Astrocyte of the spinal cord (primary cell): ENCODE results near the gene TSNAX.

Source experiments
- DNase-seq: peaks from one replicate; pipeline ENCODE4 v3.0.0; 2011; ENCODE audit warnings: low read depth, low spot score
- H3K4me3 ChIP-seq: 2 replicates; pipeline ENCODE4 v1.5.1; 2011; ENCODE audit warnings: low read depth, mild to moderate bottlenecking, low read length, moderate library complexity
- CTCF ChIP-seq: IDR thresholded peaks from 2 replicates; pipeline ENCODE4 v1.5.1; 2012; ENCODE audit warnings: low read depth, mild to moderate bottlenecking, low read length, inconsistent platforms
- in situ Hi-C: cut with HindIII; loops from 2 replicates; pipeline ENCODE4 v1.10.0; 2017; ENCODE audit warnings: low sequenced_read_pairs

TSNAX gene

GRCh38 chr1:231507476-231508355 lies 20.8 kb upstream of the TSNAX start:
- H3K4me3 ChIP-seq = no peak overlapping the region
- no peak for DNase-seq
- in situ Hi-C loops = no loop called here
- no peak for TF ChIP-seq CTCF

DNA sequence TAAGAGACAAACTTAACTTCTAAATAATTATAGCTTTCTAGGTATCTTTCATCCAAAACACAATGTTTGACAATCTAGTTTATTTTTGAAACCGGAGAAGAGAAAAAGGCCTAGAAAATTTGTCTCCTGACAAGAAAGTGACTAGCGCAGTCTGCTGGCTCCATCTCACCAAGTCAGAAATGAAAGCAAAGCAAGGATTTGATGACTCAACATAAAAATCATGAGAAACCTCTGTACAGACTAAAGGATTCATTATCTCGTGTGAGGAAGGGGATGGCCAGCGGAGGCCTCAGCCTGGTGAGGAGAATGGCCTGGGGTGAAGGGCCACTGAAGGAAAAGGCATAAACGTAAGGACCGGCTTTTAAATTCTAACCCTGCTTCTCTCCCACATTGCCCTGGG lies 20.0 kb upstream of the TSNAX start:
- TF ChIP-seq CTCF = no peak
- no peak overlapping the region for H3K4me3 ChIP-seq
- in situ Hi-C loops = no loop called here
- DNase-seq = no peak

GRCh38 chr1:231508941-231509340 lies 19.5 kb upstream of the TSNAX start:
- H3K4me3 ChIP-seq = no peak overlapping the region
- no peak for TF ChIP-seq CTCF
- no peak for DNase-seq
- in situ Hi-C loops = no loop called here

GRCh38 chr1:231512147-231512698 lies 16.2 kb upstream of the TSNAX start:
- no peak overlapping the region for H3K4me3 ChIP-seq
- TF ChIP-seq CTCF = no peak
- DNase-seq = peak; percentile 69
- in situ Hi-C loops = no loop called here

DNA sequence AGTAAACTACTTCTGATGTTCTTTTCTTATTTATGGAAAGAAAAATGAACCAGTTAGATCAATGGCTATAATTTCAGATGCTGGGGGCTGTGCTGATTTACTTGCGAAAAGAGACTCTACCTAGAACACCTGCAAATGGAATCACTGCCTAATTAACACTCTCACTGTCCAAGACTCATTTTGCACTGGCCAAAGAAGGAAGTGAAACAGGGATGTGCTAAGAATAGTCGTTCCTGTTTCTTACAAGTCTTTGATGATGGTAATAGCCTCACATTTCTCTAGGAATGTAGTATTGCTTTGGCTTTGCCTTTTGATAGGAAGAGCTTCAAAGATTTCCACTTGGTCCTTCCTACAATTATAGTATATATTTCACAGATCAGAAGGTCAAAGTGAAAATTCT lies 12.7 kb upstream of the TSNAX start:
- TF ChIP-seq CTCF = no peak
- H3K4me3 ChIP-seq = no peak overlapping the region
- DNase-seq = no peak
- in situ Hi-C loops = no loop called here

- no peak for DNase-seq
- no peak for TF ChIP-seq CTCF
- H3K4me3 ChIP-seq = no peak overlapping the region
- in situ Hi-C loops = no loop called here
Measured at GRCh38 chr1:231517076-231517475, 11.4 kb upstream of the TSNAX start.
